ENCODE results near the gene ORC5. TPM values are rescaled to one million over a fixed set of nuclear protein-coding genes. Genes with fewer than 3 reads are reported as not detected.
"Not testable (repeated sequence)": the region's sequence is repeated elsewhere in the genome, so short reads cannot be mapped to it uniquely, and the experiment has no call there.

ORC5 gene
- total RNA-seq, 1 donor from 2014 or later, result 20.0 TPM

GRCh38 chr7:104196161-104196560 is 11.7 kb downstream of the ORC5 start:
- Mint-ChIP-seq H3K36me3 (ENCODE audit: unreplicated experiment) (peaks cover 45% of the 10 kb centered on the region), H3K27ac (ENCODE audit: unreplicated experiment) (no peak overlapping the region), H3K27me3 (ENCODE audit: unreplicated experiment) (no peaks in the 10 kb centered on the region), H3K9me3 (ENCODE audit: unreplicated experiment) (peaks cover 9% of the 10 kb centered on the region), H3K4me1 (ENCODE audit: unreplicated experiment) (peaks cover 2% of the 10 kb centered on the region), H3K4me3 (ENCODE audit: unreplicated experiment) (no peak overlapping the region)
- no peak for DNase-seq (ENCODE audit: extremely low spot score, unreplicated experiment)
- TF ChIP-seq CTCF (IDR thresholded peaks at IDR 0.05), result no peak

GRCh38 chr7:104192434-104192833 is 15.4 kb downstream of the ORC5 start:
- DNase-seq (ENCODE audit: extremely low spot score, unreplicated experiment), result no peak
- H3K4me1 Mint-ChIP-seq (ENCODE audit: unreplicated experiment), result peaks cover 2% of the 10 kb centered on the region
- no peaks in the 10 kb centered on the region for H3K27me3 Mint-ChIP-seq (ENCODE audit: unreplicated experiment)
- no peak for TF ChIP-seq CTCF (IDR thresholded peaks at IDR 0.05)
- peaks cover 31% of the 10 kb centered on the region for H3K36me3 Mint-ChIP-seq (ENCODE audit: unreplicated experiment)
- no peak overlapping the region for H3K27ac Mint-ChIP-seq (ENCODE audit: unreplicated experiment)
- H3K4me3 Mint-ChIP-seq (ENCODE audit: unreplicated experiment), result no peak overlapping the region
- H3K9me3 Mint-ChIP-seq (ENCODE audit: unreplicated experiment), result peaks cover 5% of the 10 kb centered on the region

- Mint-ChIP-seq H3K27me3 (ENCODE audit: unreplicated experiment) (no peaks in the 10 kb centered on the region), H3K27ac (ENCODE audit: unreplicated experiment) (no peak overlapping the region), H3K36me3 (ENCODE audit: unreplicated experiment) (peaks cover 48% of the 10 kb centered on the region), H3K4me1 (ENCODE audit: unreplicated experiment) (no peaks in the 10 kb centered on the region), H3K9me3 (ENCODE audit: unreplicated experiment) (peaks cover under 1% of the 10 kb centered on the region), H3K4me3 (ENCODE audit: unreplicated experiment) (no peak overlapping the region)
- no peak for TF ChIP-seq CTCF (IDR thresholded peaks at IDR 0.05)
- no peak for DNase-seq (ENCODE audit: extremely low spot score, unreplicated experiment)
Measured at GRCh38 chr7:104185346-104185745, 22.5 kb downstream of the ORC5 start.

GRCh38 chr7:104179178-104179577 is 28.6 kb downstream of the ORC5 start:
- DNase-seq (ENCODE audit: extremely low spot score, unreplicated experiment), result no peak
- Mint-ChIP-seq H3K27me3 (ENCODE audit: unreplicated experiment) (no peaks in the 10 kb centered on the region), H3K36me3 (ENCODE audit: unreplicated experiment) (peaks cover 59% of the 10 kb centered on the region), H3K4me3 (ENCODE audit: unreplicated experiment) (no peak overlapping the region), H3K4me1 (ENCODE audit: unreplicated experiment) (no peaks in the 10 kb centered on the region), H3K27ac (ENCODE audit: unreplicated experiment) (no peak overlapping the region), H3K9me3 (ENCODE audit: unreplicated experiment) (peaks cover 10% of the 10 kb centered on the region)
- no peak for TF ChIP-seq CTCF (IDR thresholded peaks at IDR 0.05)

- not testable (repeated sequence) for H3K27me3 Mint-ChIP-seq (ENCODE audit: unreplicated experiment); H3K27ac Mint-ChIP-seq (ENCODE audit: unreplicated experiment); H3K4me1 Mint-ChIP-seq (ENCODE audit: unreplicated experiment); H3K4me3 Mint-ChIP-seq (ENCODE audit: unreplicated experiment); DNase-seq (ENCODE audit: extremely low spot score, unreplicated experiment)
- H3K9me3 Mint-ChIP-seq (ENCODE audit: unreplicated experiment), result peaks cover 10% of the 10 kb centered on the region
- H3K36me3 Mint-ChIP-seq (ENCODE audit: unreplicated experiment), result peaks cover 50% of the 10 kb centered on the region
Measured at GRCh38 chr7:104177565-104178083, 30.2 kb downstream of the ORC5 start.

GRCh38 chr7:104176332-104176731 is 31.5 kb downstream of the ORC5 start:
- Mint-ChIP-seq H3K36me3 (ENCODE audit: unreplicated experiment) (peaks cover 49% of the 10 kb centered on the region), H3K27ac (ENCODE audit: unreplicated experiment) (no peak overlapping the region)

More at GRCh38 chr7:104176332-104176731, 31.5 kb downstream of the ORC5 start:
- Mint-ChIP-seq H3K27me3 (ENCODE audit: unreplicated experiment) (no peaks in the 10 kb centered on the region), H3K4me1 (ENCODE audit: unreplicated experiment) (no peaks in the 10 kb centered on the region), H3K4me3 (ENCODE audit: unreplicated experiment) (no peak overlapping the region), H3K9me3 (ENCODE audit: unreplicated experiment) (peaks cover 10% of the 10 kb centered on the region)
- no peak for DNase-seq (ENCODE audit: extremely low spot score, unreplicated experiment)
- TF ChIP-seq CTCF (IDR thresholded peaks at IDR 0.05), result no peak
